Measurements from ENCODE around the gene TMEM131.
"Not testable (repeated sequence)": the region's sequence is repeated elsewhere in the genome, so short reads cannot be mapped to it uniquely, and the experiment has no call there.

Gene TMEM131

GRCh38 chr2:97717613-97717995 lies 278.1 kb downstream of the TMEM131 start:
- DNase-seq: no peak

GRCh38 chr2:97716695-97717612 lies 278.8 kb downstream of the TMEM131 start:
- no peak for DNase-seq

- DNase-seq: no peak
Observed at GRCh38 chr2:97715951-97716694, 279.6 kb downstream of the TMEM131 start.

- DNase-seq: no peak
Observed at GRCh38 chr2:97714950-97715652, 280.6 kb downstream of the TMEM131 start.

- DNase-seq: no peak
Observed at GRCh38 chr2:97714084-97714949, 281.4 kb downstream of the TMEM131 start.

- no peak for DNase-seq
Observed at GRCh38 chr2:97713296-97714083, 282.3 kb downstream of the TMEM131 start, which contains the start of gene ZAP70. Gene ZAP70 (plus strand): TSS chr2:97713576. CDS start chr2:97724037, 10,461 bp downstream.

- DNase-seq: no peak
Observed at GRCh38 chr2:97712693-97713295, 283.0 kb downstream of the TMEM131 start.

- DNase-seq: not testable (repeated sequence)
Observed at GRCh38 chr2:97712175-97712574, 283.6 kb downstream of the TMEM131 start.

GRCh38 chr2:97711394-97711711 lies 284.4 kb downstream of the TMEM131 start:
- no peak for DNase-seq

- DNase-seq: no peak
Observed at GRCh38 chr2:97708608-97709007, 287.1 kb downstream of the TMEM131 start.

GRCh38 chr2:97708048-97708380 lies 287.7 kb downstream of the TMEM131 start:
- no peak for DNase-seq

GRCh38 chr2:97707362-97708047 lies 288.2 kb downstream of the TMEM131 start:
- DNase-seq: no peak

GRCh38 chr2:97706708-97707345 lies 288.9 kb downstream of the TMEM131 start:
- no peak for DNase-seq

Measured in kidney glomerular epithelial cell (primary cell).